GM19193 (cell line): ENCODE data around the gene NME9.

Source experiments
- POLR2A ChIP-seq: IDR thresholded peaks from 4 replicates; pipeline ENCODE4 v1.6.1; 2011; ENCODE audit not compliant: insufficient read depth, insufficient read length; ENCODE audit errors: extremely low read depth

NME9 gene

DNA sequence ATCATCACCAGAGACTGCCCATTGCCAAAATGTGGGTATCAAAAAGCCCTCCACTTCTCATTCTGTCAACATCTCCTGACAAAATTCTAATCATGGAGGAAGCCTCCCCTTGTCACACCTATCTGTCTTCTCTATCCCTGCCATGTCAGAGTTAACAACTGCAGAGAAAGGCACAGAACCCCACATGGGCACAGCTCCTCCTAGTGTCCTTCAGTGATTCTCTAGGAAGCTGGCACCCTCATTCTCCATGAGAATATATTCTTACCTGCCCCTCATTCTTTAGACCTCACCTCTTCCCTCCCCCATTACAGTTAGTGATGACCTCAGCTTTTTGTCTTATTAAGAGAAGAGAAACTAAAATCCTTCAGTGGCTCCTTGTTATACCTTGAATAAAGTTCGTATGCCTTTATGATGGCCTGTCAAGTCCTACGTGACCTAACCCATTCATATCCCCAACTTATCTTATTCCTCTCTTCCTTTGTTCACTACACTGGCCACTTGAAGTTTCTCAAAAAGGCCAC, 44.6 kb downstream of the NME9 start:
- no peak for TF ChIP-seq POLR2A

GRCh38 chr3:138284079-138284478, 45.6 kb downstream of the NME9 start:
- TF ChIP-seq POLR2A = no peak

DNA sequence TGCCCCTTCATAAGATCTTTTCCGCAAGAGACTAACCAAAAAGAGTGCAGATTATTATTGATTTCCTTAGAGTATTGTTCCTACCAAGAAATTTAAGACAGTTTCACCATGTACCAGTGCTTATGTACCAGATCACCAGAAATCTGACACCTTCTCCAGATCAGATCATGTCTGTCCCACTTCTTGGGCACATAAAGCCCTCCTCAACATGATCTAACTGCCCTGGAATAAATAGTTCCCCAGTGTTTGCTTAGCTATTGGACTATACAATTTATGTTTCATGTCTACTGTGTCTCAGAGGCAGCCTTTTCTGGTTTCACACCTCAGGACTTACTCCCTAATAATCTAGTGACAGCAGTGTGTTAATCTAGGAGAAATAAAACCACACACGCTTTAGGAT, 46.8 kb downstream of the NME9 start:
- no peak for TF ChIP-seq POLR2A

DNA sequence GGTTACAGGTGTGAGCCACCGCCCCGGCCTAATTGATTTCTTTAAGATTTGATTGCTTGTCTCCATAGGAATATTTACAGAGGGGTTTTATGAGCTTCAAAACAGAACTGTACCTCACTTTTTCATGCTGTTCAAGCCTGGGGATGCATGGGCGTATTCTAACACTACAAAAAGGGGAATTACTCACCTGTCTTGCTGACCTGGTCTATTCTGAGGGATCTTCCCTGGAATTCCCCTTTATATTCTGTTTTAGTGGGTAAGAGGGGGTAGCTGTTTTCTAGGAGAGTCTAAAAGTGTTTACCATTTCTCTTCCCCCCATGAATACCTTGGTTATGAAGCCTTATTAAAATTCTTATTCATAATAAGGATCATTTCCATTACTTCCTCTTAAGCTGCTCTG, 48.1 kb downstream of the NME9 start:
- TF ChIP-seq POLR2A = no peak

GRCh38 chr3:138271189-138271794, 58.4 kb downstream of the NME9 start:
- TF ChIP-seq POLR2A = no peak

- no peak for TF ChIP-seq POLR2A
These were observed 59.4 kb downstream of the NME9 start for GRCh38 chr3:138270245-138270644.

DNA sequence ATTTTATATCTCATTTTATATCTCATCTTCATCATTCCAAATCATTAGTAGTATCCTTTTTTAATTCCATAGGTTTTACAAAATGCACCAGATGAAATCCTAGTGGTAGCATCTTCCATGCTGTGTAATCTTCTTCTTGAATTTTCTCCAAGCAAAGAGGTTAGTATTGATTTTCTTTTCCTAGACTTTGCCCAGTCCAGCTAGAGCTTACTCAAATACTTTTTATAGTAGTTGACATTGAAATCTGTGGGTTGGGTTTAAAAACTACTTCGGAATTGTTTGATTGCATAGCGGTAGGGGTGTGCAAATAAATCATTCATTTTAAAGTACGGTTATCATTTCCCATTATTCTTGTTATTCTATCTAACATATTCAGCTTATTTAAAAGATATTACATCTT, 62.6 kb downstream of the NME9 start:
- TF ChIP-seq POLR2A = no peak

- no peak for TF ChIP-seq POLR2A
These were observed 63.9 kb downstream of the NME9 start for GRCh38 chr3:138265745-138266144.

GRCh38 chr3:138263104-138263503, 66.5 kb downstream of the NME9 start:
- no peak for TF ChIP-seq POLR2A

- TF ChIP-seq POLR2A = no peak
These were observed 69.0 kb downstream of the NME9 start for GRCh38 chr3:138260611-138261010.

DNA sequence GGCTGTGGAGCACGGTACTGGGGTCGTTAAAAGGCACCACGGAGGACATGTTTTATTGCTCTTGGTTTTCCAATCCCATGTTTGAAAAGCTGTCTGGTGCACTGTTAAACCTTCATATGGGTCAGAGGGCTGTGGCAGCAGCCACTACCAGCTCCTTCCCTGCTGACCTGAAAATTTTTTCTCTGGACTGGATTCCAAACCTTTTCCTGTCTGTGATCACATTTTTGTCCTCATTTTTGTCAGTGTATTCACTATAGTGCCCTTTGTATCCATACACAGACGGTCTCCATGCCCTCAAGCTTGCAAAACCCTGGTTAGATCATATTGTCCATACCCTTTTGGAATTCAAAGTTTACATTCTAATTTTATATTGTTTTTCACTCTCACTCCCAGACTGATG, 70.5 kb downstream of the NME9 start:
- TF ChIP-seq POLR2A = no peak

GRCh38 chr3:138257986-138258385, 71.7 kb downstream of the NME9 start:
- no peak for TF ChIP-seq POLR2A

DNA sequence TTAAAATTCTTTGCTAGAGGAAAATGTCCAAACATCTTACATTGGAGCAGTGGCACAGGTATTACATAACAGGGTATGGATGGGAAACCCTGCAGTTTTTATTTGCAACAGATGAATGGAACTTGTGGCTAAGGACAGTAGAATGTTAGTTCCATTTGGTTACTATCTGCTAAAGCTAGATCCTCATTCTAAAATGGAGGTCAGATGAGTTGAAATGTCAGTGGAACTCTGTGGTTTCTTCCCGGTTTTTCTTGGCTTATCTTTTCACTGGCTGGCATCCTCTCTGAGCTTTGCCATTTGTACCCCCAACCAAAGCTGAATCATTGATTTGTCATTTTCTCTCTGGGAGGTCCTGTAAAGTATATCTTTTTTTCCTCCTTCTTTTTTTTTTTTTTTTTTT, 73.6 kb downstream of the NME9 start:
- TF ChIP-seq POLR2A = no peak

- TF ChIP-seq POLR2A = no peak
These were observed 75.4 kb downstream of the NME9 start for GRCh38 chr3:138254216-138254615.

- TF ChIP-seq POLR2A = no peak
These were observed 76.0 kb downstream of the NME9 start for GRCh38 chr3:138253609-138254008.
